Neuronal stem cell (in vitro differentiated cells): ENCODE measurements around the gene NPTX2.

Experiments
- DNase-seq: peaks from one replicate; pipeline ENCODE4 v3.0.0-alpha.2; 2013; ENCODE audit warnings: low spot score
- H2AFZ ChIP-seq: one replicate; pipeline ENCODE4 v1.6.1; 2013; ENCODE audit warnings: mild to moderate bottlenecking, low read length, inconsistent platforms
- H2AK5ac ChIP-seq: 2 replicates; pipeline ENCODE4 v1.6.1; 2013; ENCODE audit warnings: low read depth, mild to moderate bottlenecking, inconsistent platforms, low read length, moderate library complexity, mixed read lengths
- H2BK120ac ChIP-seq: 2 replicates; pipeline ENCODE4 v1.6.1; 2013; ENCODE audit warnings: low read depth, mild to moderate bottlenecking, inconsistent platforms, low read length, moderate library complexity, mixed read lengths
- H2BK12ac ChIP-seq: one replicate; pipeline ENCODE4 v1.6.1; 2013; ENCODE audit warnings: low read length, inconsistent platforms
- H2BK15ac ChIP-seq: 2 replicates; pipeline ENCODE4 v1.6.1; 2013; ENCODE audit warnings: mild to moderate bottlenecking, low read length, inconsistent platforms, mixed read lengths
- H2BK5ac ChIP-seq: one replicate; pipeline ENCODE4 v1.6.1; 2013; ENCODE audit warnings: inconsistent platforms, mild to moderate bottlenecking, low read length, moderate library complexity
- H3K14ac ChIP-seq: one replicate; pipeline ENCODE4 v1.6.1; 2013; ENCODE audit warnings: low read length, inconsistent platforms
- H3K18ac ChIP-seq: 2 replicates; pipeline ENCODE4 v1.6.1; 2013; ENCODE audit warnings: low read length, inconsistent platforms
- H3K23ac ChIP-seq: 2 replicates; pipeline ENCODE4 v1.6.1; 2013; ENCODE audit warnings: low read depth, mild to moderate bottlenecking, mixed read lengths, low read length, inconsistent platforms; ENCODE audit not compliant: poor library complexity
- H3K27ac ChIP-seq: replicated peaks from 3 replicates; pipeline ENCODE4 v1.5.1; 2013; ENCODE audit warnings: low read length, inconsistent platforms
- H3K27me3 ChIP-seq, 3 experiments: 2 replicates each; pipeline ENCODE4 v1.6.1; 2013; ENCODE audit warnings: low read length in 3 of 3, mild to moderate bottlenecking in 2 of 3, inconsistent platforms in 1 of 3, low read depth in 1 of 3, mixed read lengths in 1 of 3, moderate library complexity in 1 of 3; ENCODE audit not compliant: control insufficient read depth in 3 of 3, insufficient read depth in 3 of 3
- H3K36me3 ChIP-seq, 2 donors: replicated peaks in 1 of 2; 2 replicates each; pipeline ENCODE4 v1.6.1; 2013; ENCODE audit warnings: low read length in 2 of 2; ENCODE audit not compliant: control insufficient read depth in 2 of 2, insufficient read depth in 2 of 2
- H3K4ac ChIP-seq: 2 replicates; pipeline ENCODE4 v1.6.1; 2013; ENCODE audit warnings: inconsistent platforms, mild to moderate bottlenecking, low read length, moderate library complexity
- H3K4me1 ChIP-seq, 2 donors: 1 replicate in 1 of 2; 2 replicates in 1 of 2; pipeline ENCODE4 v1.6.1; 2013; ENCODE audit warnings: low read length in 2 of 2, low read depth in 1 of 2; ENCODE audit not compliant: control insufficient read depth in 2 of 2, insufficient read depth in 1 of 2
- H3K4me2 ChIP-seq: one replicate; pipeline ENCODE4 v1.6.1; 2013; ENCODE audit warnings: mild to moderate bottlenecking, low read length, inconsistent platforms; ENCODE audit not compliant: insufficient read depth, poor library complexity, severe bottlenecking
- H3K4me3 ChIP-seq, 2 donors: 2 replicates each; pipeline ENCODE4 v1.5.1; 2013; ENCODE audit warnings: low read length in 2 of 2, mild to moderate bottlenecking in 2 of 2, inconsistent platforms in 1 of 2, moderate library complexity in 1 of 2
- H3K79me1 ChIP-seq: one replicate; pipeline ENCODE4 v1.6.1; 2013; ENCODE audit warnings: low read depth, mild to moderate bottlenecking, inconsistent platforms, low read length, moderate library complexity
- H3K9ac ChIP-seq: one replicate; pipeline ENCODE4 v1.6.1; 2013; ENCODE audit warnings: mild to moderate bottlenecking, low read depth, low read length, inconsistent platforms; ENCODE audit not compliant: poor library complexity
- H3K9me3 ChIP-seq, 2 donors: replicated peaks in 1 of 2; 2 replicates each; pipeline versions ENCODE3 to v1.6.1; 2013; ENCODE audit warnings: low read length in 2 of 2, mild to moderate bottlenecking in 2 of 2, inconsistent platforms in 1 of 2, low read depth in 1 of 2, mixed read lengths in 1 of 2, moderate library complexity in 1 of 2; ENCODE audit not compliant: control insufficient read depth in 2 of 2, insufficient read depth in 1 of 2
- H4K8ac ChIP-seq: one replicate; pipeline ENCODE4 v1.6.1; 2013; ENCODE audit warnings: low read depth, mild to moderate bottlenecking, inconsistent platforms, low read length, moderate library complexity
- H4K91ac ChIP-seq: one replicate; pipeline ENCODE4 v1.6.1; 2013; ENCODE audit warnings: low read length, low read depth, mild to moderate bottlenecking, inconsistent platforms; ENCODE audit not compliant: poor library complexity
- WGBS, 2 donors: extraction: QIAGEN DNeasy Blood & Tissue Kit; methylation state at CpG; one replicate each; pipeline ENCODE4 v1.1.7; 2013; ENCODE audit warnings: missing lambda C conversion rate in 2 of 2, mixed read lengths in 1 of 2; ENCODE audit not compliant: insufficient read length in 2 of 2, insufficient replicate concordance in 1 of 2; ENCODE audit errors: extremely low coverage in 2 of 2; 5-methylcytosine and 5-hydroxymethylcytosine counted together

Gene NPTX2

DNA sequence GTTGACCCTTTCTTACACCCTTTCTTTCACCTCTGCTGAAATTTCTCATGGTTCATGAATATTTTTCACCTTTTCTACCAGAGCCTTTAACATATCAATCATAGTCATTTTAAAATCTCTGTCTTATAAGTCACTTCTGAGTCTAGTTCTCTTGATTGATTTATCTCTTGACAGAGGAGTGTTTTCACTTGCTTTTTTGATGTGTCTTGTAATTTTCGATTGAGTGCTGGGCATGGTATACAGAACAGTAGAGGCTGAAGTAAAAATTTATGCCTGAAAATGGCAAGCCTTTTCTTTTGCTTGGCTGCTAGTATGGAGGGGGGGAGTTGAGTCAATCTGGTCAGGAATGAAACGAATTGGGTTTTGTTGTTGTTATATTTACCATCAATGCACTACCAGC is 41.2 kb upstream of the NPTX2 start:
- no peaks in the 10 kb centered on the region for H3K27me3 ChIP-seq
- no peak overlapping the region for H3K23ac ChIP-seq
- H3K4me1 ChIP-seq, result no peaks in the 10 kb centered on the region
- H3K9ac ChIP-seq, result no peak overlapping the region
- no peak overlapping the region for H2AFZ ChIP-seq
- H3K27ac ChIP-seq, result no peak overlapping the region
- no CpG with 5 or more reads among the region's 2 CpGs for WGBS, 2 donors
- no peak overlapping the region for H2BK15ac ChIP-seq
- no peak overlapping the region for H3K18ac ChIP-seq
- no peak overlapping the region for H3K4me2 ChIP-seq
- H3K9me3 ChIP-seq, result peaks cover 4 to 6% of the 10 kb centered on the region in 2 donors
- H2AK5ac ChIP-seq, result no peak overlapping the region
- DNase-seq, result no peak
- no peak overlapping the region for H3K14ac ChIP-seq
- no peak overlapping the region for H2BK12ac ChIP-seq
- no peak overlapping the region for H4K91ac ChIP-seq
- H2BK120ac ChIP-seq, result no peak overlapping the region
- no peak overlapping the region for H3K4me3 ChIP-seq
- no peaks in the 10 kb centered on the region for H3K36me3 ChIP-seq
- H3K79me1 ChIP-seq, result no peaks in the 10 kb centered on the region
- H2BK5ac ChIP-seq, result no peak overlapping the region
- no peak overlapping the region for H4K8ac ChIP-seq
- no peak overlapping the region for H3K4ac ChIP-seq

GRCh38 chr7:98584830-98585229 is 32.3 kb upstream of the NPTX2 start:
- H3K9me3 ChIP-seq, result peaks cover 0 to 2% of the 10 kb centered on the region in 2 donors
- no peak overlapping the region for H4K8ac ChIP-seq
- no peak for DNase-seq
- no peak overlapping the region for H2BK12ac ChIP-seq
- no peak overlapping the region for H3K27ac ChIP-seq
- H3K36me3 ChIP-seq, result no peaks in the 10 kb centered on the region
- no peak overlapping the region for H3K14ac ChIP-seq
- no peak overlapping the region for H3K4me3 ChIP-seq
- no peak overlapping the region for H2BK120ac ChIP-seq
- no peaks in the 10 kb centered on the region for H3K79me1 ChIP-seq
- H2BK5ac ChIP-seq, result no peak overlapping the region
- no peak overlapping the region for H3K18ac ChIP-seq
- H2AK5ac ChIP-seq, result no peak overlapping the region
- H3K23ac ChIP-seq, result no peak overlapping the region
- no peak overlapping the region for H3K9ac ChIP-seq
- H2AFZ ChIP-seq, result no peak overlapping the region
- no peaks in the 10 kb centered on the region for H3K4me1 ChIP-seq
- H3K27me3 ChIP-seq, result no peaks in the 10 kb centered on the region
- H3K4ac ChIP-seq, result no peak overlapping the region
- H3K4me2 ChIP-seq, result no peak overlapping the region
- no peak overlapping the region for H2BK15ac ChIP-seq
- H4K91ac ChIP-seq, result no peak overlapping the region

- WGBS, 2 donors, result no CpG with 5 or more reads among the region's 7 CpGs
- H3K79me1 ChIP-seq, result no peaks in the 10 kb centered on the region
- H3K4me3 ChIP-seq, result no peak overlapping the region
- H3K4me2 ChIP-seq, result no peak overlapping the region
- no peaks in the 10 kb centered on the region for H3K36me3 ChIP-seq
- no peak overlapping the region for H3K27ac ChIP-seq
- H2BK5ac ChIP-seq, result no peak overlapping the region
- H2BK15ac ChIP-seq, result no peak overlapping the region
- no peak overlapping the region for H2AK5ac ChIP-seq
- no peak overlapping the region for H3K9ac ChIP-seq
- H3K23ac ChIP-seq, result no peak overlapping the region
- no peak overlapping the region for H4K8ac ChIP-seq
- no peaks in the 10 kb centered on the region for H3K27me3 ChIP-seq
- H4K91ac ChIP-seq, result no peak overlapping the region
- H2BK12ac ChIP-seq, result no peak overlapping the region
- no peak overlapping the region for H2BK120ac ChIP-seq
- peaks cover 0 to 7% of the 10 kb centered on the region in 2 donors for H3K4me1 ChIP-seq
- H3K18ac ChIP-seq, result no peak overlapping the region
- no peaks in the 10 kb centered on the region for H3K9me3 ChIP-seq
- H3K14ac ChIP-seq, result no peak overlapping the region
- H2AFZ ChIP-seq, result no peak overlapping the region
- DNase-seq, result no peak
- no peak overlapping the region for H3K4ac ChIP-seq
Measured at GRCh38 chr7:98591926-98592325, 25.2 kb upstream of the NPTX2 start.

DNA sequence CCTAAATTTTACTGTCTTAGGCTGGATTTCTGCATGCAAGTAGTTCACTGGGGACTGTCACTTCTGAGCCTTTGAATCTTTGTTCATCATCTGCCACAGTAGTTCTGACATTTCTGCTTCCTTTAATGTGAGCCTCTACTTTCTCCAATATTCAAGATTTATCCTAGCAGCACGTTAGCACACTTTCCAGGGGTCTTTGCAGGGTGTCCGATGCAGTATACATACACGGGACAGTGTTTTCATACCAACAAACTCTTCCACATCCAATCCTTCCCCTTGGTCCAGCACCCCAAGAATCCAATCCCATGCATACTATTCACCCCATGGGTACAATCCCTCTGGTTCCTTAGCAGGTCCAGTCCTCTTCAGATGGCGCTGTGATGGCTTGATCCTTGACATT is 22.7 kb upstream of the NPTX2 start:
- Histone ChIP-seq H3K18ac (no peak overlapping the region), H2BK15ac (no peak overlapping the region), H3K9me3 (no peaks in the 10 kb centered on the region), H4K8ac (no peak overlapping the region), H2BK12ac (no peak overlapping the region), H4K91ac (no peak overlapping the region), H3K27me3 (no peaks in the 10 kb centered on the region), H3K36me3 (no peaks in the 10 kb centered on the region), H3K4me1 (peaks cover 0 to 7% of the 10 kb centered on the region in 2 donors), H2BK5ac (no peak overlapping the region), H2BK120ac (no peak overlapping the region), H3K23ac (no peak overlapping the region), H3K27ac (no peak overlapping the region), H3K4me2 (no peak overlapping the region), H2AK5ac (no peak overlapping the region), H3K9ac (no peak overlapping the region), H3K4me3 (no peak overlapping the region), H3K4ac (no peak overlapping the region), H2AFZ (no peak overlapping the region), H3K14ac (no peak overlapping the region), H3K79me1 (no peaks in the 10 kb centered on the region)
- DNase-seq, result no peak
- no CpG with 5 or more reads among the region's 4 CpGs for WGBS, 2 donors
